ENCODE data around the gene AASDHPPT. TPM values are rescaled to one million over a fixed set of nuclear protein-coding genes. Genes with fewer than 3 reads are reported as not detected.

AASDHPPT gene
- total RNA-seq, 1 donor from 2014 or later: 31.8 TPM

Other genes with a start within 250 kb of the AASDHPPT start
- 14.6 and 16.5 TPM in 2 replicates for gene MSANTD4, start 55.4 kb upstream of the AASDHPPT start, total RNA-seq
- gene KBTBD3, start 315 bp upstream of the AASDHPPT start, total RNA-seq: 5.4 and 6.1 TPM in 2 replicates

All from T-helper 2 cell treated with Interferon-gamma antibody and Interleukin-4, amounts not matched to agents 100 ng/mL and 5 ng/mL, for 36 hours (primary cell).